Inflammatory macrophage treated with lipopolysaccharide for 1 hour (primary cell): ENCODE measurements around the gene KCNQ5.

ENCODE experiments used
- DNase-seq, 2 donors: peaks; one replicate each; pipeline ENCODE4 v3.0.0-alpha.2; 2020 to 2022

Gene KCNQ5

GRCh38 chr6:72640615-72640930 lies 18.7 kb downstream of the KCNQ5 start:
- no peak for DNase-seq

GRCh38 chr6:72642435-72642834 lies 20.6 kb downstream of the KCNQ5 start:
- DNase-seq = no peak

- no peak for DNase-seq
Observed at GRCh38 chr6:72643214-72643613, 21.4 kb downstream of the KCNQ5 start.

GRCh38 chr6:72646604-72647485 lies 25.0 kb downstream of the KCNQ5 start:
- no peak for DNase-seq

- no peak for DNase-seq
Observed at GRCh38 chr6:72647489-72647888, 25.6 kb downstream of the KCNQ5 start.

GRCh38 chr6:72649032-72649984 lies 27.4 kb downstream of the KCNQ5 start:
- DNase-seq = no peak

- no peak for DNase-seq
Observed at GRCh38 chr6:72650081-72650745, 28.3 kb downstream of the KCNQ5 start.

- DNase-seq = no peak
Observed at GRCh38 chr6:72651174-72651573, 29.3 kb downstream of the KCNQ5 start.

- no peak for DNase-seq
Observed at GRCh38 chr6:72651967-72652956, 30.4 kb downstream of the KCNQ5 start.

GRCh38 chr6:72653026-72653425 lies 31.2 kb downstream of the KCNQ5 start:
- no peak for DNase-seq

- peak; percentile 47 to 62 for DNase-seq
Observed at GRCh38 chr6:72654071-72654621, 32.3 kb downstream of the KCNQ5 start.

- no peak for DNase-seq
Observed at GRCh38 chr6:72657407-72658197, 35.7 kb downstream of the KCNQ5 start.

GRCh38 chr6:72659754-72660153 lies 37.9 kb downstream of the KCNQ5 start:
- no peak for DNase-seq

- DNase-seq = no peak
Observed at GRCh38 chr6:72661411-72661810, 39.5 kb downstream of the KCNQ5 start.

GRCh38 chr6:72665599-72665998 lies 43.7 kb downstream of the KCNQ5 start:
- no peak for DNase-seq

GRCh38 chr6:72669324-72669723 lies 47.5 kb downstream of the KCNQ5 start:
- no peak for DNase-seq

GRCh38 chr6:72672906-72673305 lies 51.0 kb downstream of the KCNQ5 start:
- no peak for DNase-seq

GRCh38 chr6:72674842-72675241 lies 53.0 kb downstream of the KCNQ5 start:
- DNase-seq = no peak

GRCh38 chr6:72675396-72675795 lies 53.5 kb downstream of the KCNQ5 start:
- no peak for DNase-seq

- no peak for DNase-seq
Observed at GRCh38 chr6:72676995-72677394, 55.1 kb downstream of the KCNQ5 start.

GRCh38 chr6:72677740-72678139 lies 55.9 kb downstream of the KCNQ5 start:
- no peak for DNase-seq
